Smooth muscle cell of the brain vasculature (primary cell): ENCODE results near the gene PROSER2.
"Not testable (repeated sequence)": the region's sequence is repeated elsewhere in the genome, so short reads cannot be mapped to it uniquely, and the experiment has no call there.

Source experiments
- DNase-seq: peaks from one replicate; pipeline ENCODE4 v3.0.0-alpha.2; 2012; ENCODE audit warnings: low read depth, low spot score

Gene PROSER2

GRCh38 chr10:11884706-11885423 is 61.7 kb downstream of the PROSER2 start:
- no peak for DNase-seq

- DNase-seq: no peak
Observed at GRCh38 chr10:11885437-11886137, 62.4 kb downstream of the PROSER2 start.

- DNase-seq: no peak
Observed at GRCh38 chr10:11886138-11886474, 63.0 kb downstream of the PROSER2 start.

- no peak for DNase-seq
Observed at GRCh38 chr10:11886851-11887250, 63.7 kb downstream of the PROSER2 start.

GRCh38 chr10:11887381-11888227 is 64.4 kb downstream of the PROSER2 start:
- no peak for DNase-seq

GRCh38 chr10:11889263-11889662 is 66.1 kb downstream of the PROSER2 start:
- DNase-seq: not testable (repeated sequence)

GRCh38 chr10:11891776-11892486 is 68.8 kb downstream of the PROSER2 start:
- DNase-seq: no peak

GRCh38 chr10:11893749-11894278 is 70.7 kb downstream of the PROSER2 start:
- DNase-seq: no peak

GRCh38 chr10:11894381-11895107 is 71.4 kb downstream of the PROSER2 start:
- no peak for DNase-seq

- DNase-seq: no peak
Observed at GRCh38 chr10:11895108-11895466, 71.9 kb downstream of the PROSER2 start.

- DNase-seq: no peak
Observed at GRCh38 chr10:11895598-11895997, 72.4 kb downstream of the PROSER2 start.

- DNase-seq: no peak
Observed at GRCh38 chr10:11896549-11897200, 73.5 kb downstream of the PROSER2 start.

GRCh38 chr10:11898033-11898371 is 74.8 kb downstream of the PROSER2 start:
- no peak for DNase-seq

GRCh38 chr10:11898372-11899066 is 75.4 kb downstream of the PROSER2 start:
- DNase-seq: no peak

- DNase-seq: no peak
Observed at GRCh38 chr10:11899067-11899876, 76.1 kb downstream of the PROSER2 start.

- no peak for DNase-seq
Observed at GRCh38 chr10:11901036-11901301, 77.8 kb downstream of the PROSER2 start.

GRCh38 chr10:11901454-11901832 is 78.3 kb downstream of the PROSER2 start:
- DNase-seq: no peak

- DNase-seq: no peak
Observed at GRCh38 chr10:11901833-11902475, 78.8 kb downstream of the PROSER2 start.

- DNase-seq: no peak
Observed at GRCh38 chr10:11902646-11903045, 79.5 kb downstream of the PROSER2 start.
